ENCODE results near the gene ZNF148. TPM values are rescaled to one million over a fixed set of nuclear protein-coding genes. Genes with fewer than 3 reads are reported as not detected.

The ZNF148 gene
- total RNA-seq, 4 donors from 2014 or later = 17.0 to 34.9 (median 20.0) TPM

DNA sequence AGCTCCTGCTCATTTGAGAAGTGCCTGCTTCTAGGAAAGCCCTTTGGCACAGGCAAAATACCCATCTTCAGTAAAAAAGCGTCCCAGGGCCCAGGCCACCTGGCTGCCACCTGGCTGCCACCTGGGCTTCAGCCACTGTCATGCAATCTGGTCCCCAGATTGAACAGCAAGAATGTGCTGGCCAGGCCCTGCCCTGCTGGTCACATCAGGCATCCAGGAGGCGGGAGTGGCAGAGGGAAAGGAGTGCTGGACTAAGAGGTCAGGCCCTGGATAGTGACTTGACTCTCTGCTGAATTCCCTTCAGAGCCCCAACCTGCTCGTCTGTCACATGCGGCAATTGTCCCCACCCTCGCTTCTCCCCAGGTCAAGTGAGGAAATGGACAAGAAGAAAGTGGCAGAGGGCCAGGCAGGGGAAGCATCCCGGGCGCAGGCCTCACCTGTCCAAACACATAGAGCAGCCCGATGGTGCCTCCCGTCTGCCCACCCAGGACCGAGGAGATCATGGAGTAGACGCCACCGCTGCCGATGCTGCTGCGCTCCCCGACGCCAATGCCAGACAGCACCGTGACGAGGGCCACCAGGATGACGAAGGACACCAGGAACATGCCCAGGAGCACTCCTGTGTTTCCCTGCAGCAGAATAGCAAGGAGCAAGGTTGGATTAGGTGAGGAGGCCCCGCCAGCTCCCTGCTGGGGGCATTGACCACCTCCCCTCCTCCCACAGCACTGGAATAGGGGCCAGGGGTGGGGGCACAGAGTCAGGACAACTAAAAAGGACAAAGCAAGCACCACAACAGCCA lies 188.1 kb downstream of the ZNF148 start:
- Histone ChIP-seq H3K36me3 (no peaks in the 10 kb centered on the region), H3K27ac (no peak overlapping the region), H3K27me3 (no peaks in the 10 kb centered on the region), H3K4me1 (no peaks in the 10 kb centered on the region), H3K9me3 (no peaks in the 10 kb centered on the region), H3K4me3 (no peak overlapping the region)
- TF ChIP-seq POLR2A (IDR thresholded peaks at IDR 0.05) = no peak
- no peak for TF ChIP-seq CTCF (IDR thresholded peaks at IDR 0.05 in 4 of 5, conservative IDR thresholded peaks at IDR 0.05 in 1 of 5)
- no peak for ATAC-seq
- no peak for DNase-seq
- in situ Hi-C loops (cut with MboI; ENCODE audit: low sequenced_read_pairs in 4 of 4) = no loop called here
- intact Hi-C loops (cut with DNase I; ENCODE audit: low total_unique reads) = no loop called here

DNA sequence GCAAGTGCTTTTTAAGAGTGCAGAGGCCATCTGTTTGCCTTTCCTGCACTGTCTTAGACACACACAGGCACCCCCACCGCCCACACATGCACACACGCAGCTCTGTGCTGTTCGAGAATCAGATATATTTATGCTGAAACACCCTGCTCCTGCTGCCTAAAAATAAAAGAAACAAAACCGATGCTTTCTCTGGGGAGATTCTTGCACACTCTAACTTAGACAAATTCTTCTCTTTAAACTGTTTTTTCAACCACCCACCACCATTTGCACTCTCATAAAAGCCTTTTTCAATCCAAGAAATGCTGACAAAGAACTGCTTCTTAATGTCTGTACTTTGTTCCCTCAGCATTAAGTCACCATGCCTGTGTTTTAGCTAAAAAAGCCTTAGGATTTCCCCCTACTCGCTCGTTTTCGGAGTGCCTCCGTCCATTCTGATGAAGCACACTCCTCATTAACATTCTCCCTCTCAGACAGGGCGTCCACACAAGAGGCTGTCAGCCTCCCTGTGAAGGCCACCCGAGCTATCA lies 188.8 kb downstream of the ZNF148 start:
- ATAC-seq = no peak
- no peak overlapping the region for H3K27ac ChIP-seq
- H3K9me3 ChIP-seq = no peaks in the 10 kb centered on the region
- TF ChIP-seq CTCF (IDR thresholded peaks at IDR 0.05 in 4 of 5, conservative IDR thresholded peaks at IDR 0.05 in 1 of 5) (no peak), POLR2A (IDR thresholded peaks at IDR 0.05) (no peak)
- in situ Hi-C loops (cut with MboI; ENCODE audit: low sequenced_read_pairs in 4 of 4) (no loop called here), intact Hi-C loops (cut with DNase I; ENCODE audit: low total_unique reads) (no loop called here)
- no peak overlapping the region for H3K4me3 ChIP-seq
- H3K4me1 ChIP-seq = no peaks in the 10 kb centered on the region
- H3K36me3 ChIP-seq = no peaks in the 10 kb centered on the region
- DNase-seq = no peak
- no peaks in the 10 kb centered on the region for H3K27me3 ChIP-seq

DNA sequence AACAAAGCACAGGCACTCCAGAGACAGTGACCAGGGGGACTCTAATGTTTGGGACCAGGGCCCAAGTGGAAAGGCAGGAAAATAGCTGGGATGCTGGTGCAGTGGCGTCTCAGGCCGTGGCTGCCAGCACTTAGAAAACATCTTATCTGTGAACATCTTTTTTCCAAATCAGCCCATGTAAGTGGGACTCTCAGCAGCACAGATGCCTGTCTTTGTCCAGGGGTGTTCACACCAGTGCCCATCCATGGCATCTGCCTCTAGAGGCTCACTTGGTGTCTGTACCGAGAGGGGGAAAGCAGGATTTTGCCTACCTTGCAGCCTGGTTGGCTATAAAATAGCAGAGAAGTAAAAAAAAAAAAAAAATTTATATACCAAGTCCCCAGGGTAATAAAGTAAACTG lies 189.3 kb downstream of the ZNF148 start:
- intact Hi-C loops (cut with DNase I; ENCODE audit: low total_unique reads) (no loop called here), in situ Hi-C loops (cut with MboI; ENCODE audit: low sequenced_read_pairs in 4 of 4) (no loop called here)
- Histone ChIP-seq H3K27ac (no peak overlapping the region), H3K4me1 (no peaks in the 10 kb centered on the region), H3K9me3 (no peaks in the 10 kb centered on the region), H3K4me3 (no peak overlapping the region), H3K36me3 (no peaks in the 10 kb centered on the region), H3K27me3 (no peaks in the 10 kb centered on the region)
- ATAC-seq = no peak
- no peak for DNase-seq
- TF ChIP-seq CTCF (IDR thresholded peaks at IDR 0.05 in 4 of 5, conservative IDR thresholded peaks at IDR 0.05 in 1 of 5) (no peak), POLR2A (IDR thresholded peaks at IDR 0.05) (no peak)

GRCh38 chr3:125179884-125180240 lies 195.3 kb downstream of the ZNF148 start:
- in situ Hi-C loops (cut with MboI; ENCODE audit: low sequenced_read_pairs in 4 of 4) (no loop called here), intact Hi-C loops (cut with DNase I; ENCODE audit: low total_unique reads) (no loop called here)
- TF ChIP-seq CTCF (IDR thresholded peaks at IDR 0.05 in 4 of 5, conservative IDR thresholded peaks at IDR 0.05 in 1 of 5) = no peak
- TF ChIP-seq POLR2A (IDR thresholded peaks at IDR 0.05) = no peak
- no peak for ATAC-seq
- H3K27ac ChIP-seq = no peak overlapping the region
- H3K9me3 ChIP-seq = no peaks in the 10 kb centered on the region
- DNase-seq = no peak
- no peaks in the 10 kb centered on the region for H3K4me1 ChIP-seq
- H3K27me3 ChIP-seq = no peaks in the 10 kb centered on the region
- no peaks in the 10 kb centered on the region for H3K36me3 ChIP-seq
- no peak overlapping the region for H3K4me3 ChIP-seq
